NCI-H226 (cell line): ENCODE measurements around the gene SAE1.
A peak's percentile ranks its signal among the peaks of the same experiment; 100 is the strongest.

Source experiments
- DNase-seq: peaks from one replicate; pipeline ENCODE4 v3.0.0-alpha.2; 2015

Gene SAE1

DNA sequence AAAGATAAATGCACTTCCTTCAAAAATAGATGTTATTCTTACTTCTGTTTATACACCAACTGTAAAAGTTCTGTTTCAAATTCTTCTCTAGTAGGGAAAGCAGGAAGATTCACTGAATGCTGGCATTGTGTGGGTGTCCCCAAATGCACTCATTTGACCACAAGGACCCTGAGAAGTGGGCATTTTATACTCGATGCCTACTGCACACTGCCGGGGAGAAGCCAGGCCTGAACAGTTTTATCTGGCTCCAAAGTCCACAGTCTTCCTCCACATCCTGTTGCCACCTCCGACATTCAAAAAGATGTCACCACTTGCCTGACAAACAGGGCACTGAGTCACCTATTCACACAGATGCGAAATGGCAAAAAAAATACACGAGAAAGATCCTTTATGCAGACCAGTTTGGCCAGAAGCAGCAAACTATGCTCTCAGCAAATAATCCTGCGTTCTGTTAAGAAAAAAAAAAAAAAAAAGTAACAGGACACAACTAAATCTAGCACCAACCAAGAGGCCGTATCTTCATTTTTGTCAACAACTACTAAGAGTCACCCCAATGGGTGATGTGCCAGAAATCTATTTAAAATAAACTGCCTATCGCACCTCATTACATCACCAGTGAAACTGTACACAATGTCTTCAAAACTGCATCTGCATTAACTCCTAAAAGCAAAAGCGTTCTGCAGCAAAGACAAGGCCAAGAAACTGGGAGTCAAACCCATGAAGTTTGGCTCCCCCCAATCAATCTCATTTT lies 23.3 kb upstream of the SAE1 start:
- DNase-seq: no peak

DNA sequence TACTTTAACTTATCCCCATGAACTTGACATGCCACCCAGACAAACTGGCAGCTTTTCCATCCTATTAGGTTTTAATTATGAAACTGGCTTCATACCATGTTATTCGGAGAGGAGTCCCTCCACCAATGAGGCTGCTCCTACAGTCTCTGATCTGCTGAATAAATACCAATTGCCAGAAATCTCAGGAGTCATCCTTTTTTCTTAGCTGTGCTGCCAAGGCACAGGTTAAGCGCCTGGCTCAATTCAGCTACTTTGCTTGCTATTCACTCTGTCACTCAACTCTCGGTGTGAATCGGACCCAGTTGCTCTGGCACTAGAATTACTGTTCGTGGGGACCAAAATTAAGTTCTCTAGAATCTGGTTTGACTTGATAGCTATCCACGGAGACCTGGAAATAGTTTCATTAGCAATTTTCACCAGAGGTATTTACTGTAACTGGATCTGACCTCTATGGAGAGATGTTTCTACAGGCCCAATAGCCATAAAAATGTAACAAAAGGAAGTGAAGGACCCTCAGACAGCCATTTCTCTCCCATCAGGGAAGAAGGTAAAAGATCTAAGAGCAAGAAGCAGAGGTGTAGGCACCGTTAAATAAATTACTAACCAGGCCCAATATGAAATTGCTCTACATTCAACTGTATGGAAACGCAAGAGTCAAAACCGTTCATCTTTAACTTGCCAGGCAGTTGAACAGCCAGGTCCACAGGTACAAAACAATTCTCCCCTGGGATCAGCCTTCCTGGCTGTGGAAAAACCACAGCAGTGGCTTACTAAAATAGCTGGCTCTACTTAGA lies 22.5 kb upstream of the SAE1 start:
- DNase-seq: no peak

DNA sequence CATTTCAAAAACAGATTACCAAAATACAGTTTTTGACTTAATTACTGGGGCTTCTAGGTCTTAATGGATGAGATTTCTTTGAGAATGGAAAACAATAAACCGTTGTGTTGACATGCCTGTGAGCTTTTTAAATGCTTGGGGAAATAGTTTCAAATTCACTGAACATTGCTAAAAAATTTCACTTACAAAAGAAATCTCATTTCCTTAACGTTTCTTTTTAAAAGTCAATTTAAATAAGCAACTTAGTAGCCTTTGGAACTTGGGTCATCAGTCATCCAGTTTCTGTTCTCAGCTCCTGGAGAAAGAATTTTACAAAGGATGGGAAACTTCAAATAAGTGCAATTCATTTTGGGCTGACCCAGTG lies 21.5 kb upstream of the SAE1 start:
- no peak for DNase-seq

DNA sequence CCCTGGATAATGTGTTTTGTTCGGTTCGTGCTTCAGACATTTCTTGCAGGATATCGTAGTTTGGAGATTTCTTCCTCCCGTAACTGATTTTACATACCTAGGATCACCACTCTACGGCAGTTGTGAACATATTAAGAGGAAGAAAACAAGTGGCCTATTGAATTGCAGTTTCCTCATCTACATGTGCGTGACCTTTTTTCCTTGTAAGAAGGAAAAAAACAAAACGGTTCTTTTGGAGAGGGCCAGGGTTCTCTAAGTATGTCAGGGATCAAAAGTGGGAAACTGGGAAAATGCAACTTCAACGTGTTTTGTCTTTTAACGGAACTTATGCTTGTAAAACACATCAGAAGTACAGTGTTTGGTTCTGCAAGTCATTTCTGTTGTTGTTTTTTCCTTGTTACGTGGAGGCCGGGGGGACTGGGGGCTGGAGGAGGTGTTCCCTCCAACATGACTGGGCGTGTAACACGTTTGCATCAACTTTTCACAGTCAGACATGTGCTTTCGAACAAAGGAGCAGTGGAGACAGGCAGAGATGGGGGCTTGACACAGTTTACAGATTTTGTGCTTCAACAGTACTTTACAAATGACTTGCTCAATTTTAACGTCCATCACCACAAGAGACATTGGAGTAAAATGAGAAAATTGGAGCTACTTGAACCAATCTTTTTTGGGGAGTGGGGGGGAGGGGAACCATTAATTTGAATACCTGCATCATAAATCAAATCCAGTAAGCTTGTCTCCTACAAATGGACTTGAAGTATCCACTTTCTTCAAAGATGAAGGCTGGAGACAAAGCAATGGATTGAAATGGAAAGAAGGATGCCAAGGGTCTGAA lies 20.9 kb upstream of the SAE1 start:
- DNase-seq: no peak

DNA sequence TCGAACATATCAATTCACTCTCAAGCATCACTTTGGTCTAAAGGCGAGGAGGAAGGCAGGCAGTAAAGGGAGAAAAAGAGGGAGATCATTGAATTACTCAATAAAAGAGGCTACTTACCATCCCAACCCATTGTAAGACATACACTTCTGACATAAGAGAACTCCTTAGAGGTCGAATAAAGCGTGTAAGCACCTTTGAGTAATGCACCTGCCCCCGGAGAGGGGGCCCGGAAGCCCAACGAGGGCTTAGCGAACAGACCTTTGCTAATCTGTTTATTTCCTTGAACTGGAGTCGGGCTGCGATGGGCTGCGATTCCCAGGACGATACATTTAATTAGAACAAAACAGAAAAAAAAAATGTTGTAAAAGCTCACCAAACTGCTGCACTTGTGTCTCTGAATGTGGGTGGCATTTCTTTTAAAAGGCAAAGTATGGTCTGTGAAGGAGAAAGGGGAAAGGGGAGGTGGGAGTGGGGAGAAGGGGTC lies 20.1 kb upstream of the SAE1 start:
- no peak for DNase-seq

DNA sequence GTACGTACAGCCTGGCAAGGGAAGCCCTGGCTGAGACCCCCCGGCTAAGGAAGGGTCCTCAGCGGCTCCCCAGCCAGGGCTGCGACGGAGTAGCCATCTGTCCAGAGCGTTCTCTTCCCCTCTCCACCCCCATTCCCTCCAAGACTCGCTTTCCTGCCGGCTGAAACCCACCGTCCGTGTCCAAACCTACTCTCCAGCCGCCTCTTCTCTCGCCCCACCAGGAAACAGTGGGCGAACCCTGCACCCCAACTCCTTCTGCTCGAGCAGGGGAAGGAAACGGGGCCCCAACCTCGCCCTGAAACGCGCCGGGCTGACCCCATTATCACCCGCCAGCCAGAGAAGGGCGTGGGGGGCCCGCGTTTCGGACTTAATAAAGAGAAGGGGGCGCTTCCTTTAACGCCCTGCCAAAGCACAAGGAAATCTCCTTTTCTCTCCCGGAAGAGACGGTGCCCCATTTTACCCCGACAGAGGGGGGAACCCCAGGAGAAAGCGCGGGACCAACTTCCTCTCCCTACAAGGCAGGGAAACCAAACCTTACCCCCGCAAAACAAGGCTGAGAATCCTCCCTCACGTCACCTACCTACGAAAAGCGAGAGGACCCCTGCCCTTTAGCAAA lies 19.5 kb upstream of the SAE1 start:
- DNase-seq: no peak

DNA sequence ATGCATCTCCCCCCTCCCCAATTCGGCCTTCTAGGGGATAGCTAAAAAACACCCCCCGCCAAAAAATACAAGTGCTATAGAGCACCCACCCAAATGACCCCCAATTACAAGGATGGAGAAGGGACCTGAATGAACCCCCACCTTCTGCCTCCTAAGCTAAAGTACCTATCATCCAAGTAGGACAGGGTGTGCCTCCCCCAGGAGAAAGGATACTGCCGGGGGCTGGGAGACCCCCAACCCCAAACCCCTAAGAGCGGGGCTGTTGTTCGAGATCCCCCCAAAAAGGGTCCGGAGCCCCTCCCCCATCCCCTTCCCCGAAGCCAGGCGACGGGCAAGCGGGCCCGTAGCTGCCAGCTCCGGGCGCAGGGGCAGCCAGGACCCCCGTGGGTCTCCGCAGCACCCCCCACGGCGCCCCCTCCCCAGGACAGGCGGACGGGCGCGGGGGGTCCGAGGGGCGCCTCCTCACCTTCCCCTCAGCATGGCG lies 18.9 kb upstream of the SAE1 start:
- no peak for DNase-seq

DNA sequence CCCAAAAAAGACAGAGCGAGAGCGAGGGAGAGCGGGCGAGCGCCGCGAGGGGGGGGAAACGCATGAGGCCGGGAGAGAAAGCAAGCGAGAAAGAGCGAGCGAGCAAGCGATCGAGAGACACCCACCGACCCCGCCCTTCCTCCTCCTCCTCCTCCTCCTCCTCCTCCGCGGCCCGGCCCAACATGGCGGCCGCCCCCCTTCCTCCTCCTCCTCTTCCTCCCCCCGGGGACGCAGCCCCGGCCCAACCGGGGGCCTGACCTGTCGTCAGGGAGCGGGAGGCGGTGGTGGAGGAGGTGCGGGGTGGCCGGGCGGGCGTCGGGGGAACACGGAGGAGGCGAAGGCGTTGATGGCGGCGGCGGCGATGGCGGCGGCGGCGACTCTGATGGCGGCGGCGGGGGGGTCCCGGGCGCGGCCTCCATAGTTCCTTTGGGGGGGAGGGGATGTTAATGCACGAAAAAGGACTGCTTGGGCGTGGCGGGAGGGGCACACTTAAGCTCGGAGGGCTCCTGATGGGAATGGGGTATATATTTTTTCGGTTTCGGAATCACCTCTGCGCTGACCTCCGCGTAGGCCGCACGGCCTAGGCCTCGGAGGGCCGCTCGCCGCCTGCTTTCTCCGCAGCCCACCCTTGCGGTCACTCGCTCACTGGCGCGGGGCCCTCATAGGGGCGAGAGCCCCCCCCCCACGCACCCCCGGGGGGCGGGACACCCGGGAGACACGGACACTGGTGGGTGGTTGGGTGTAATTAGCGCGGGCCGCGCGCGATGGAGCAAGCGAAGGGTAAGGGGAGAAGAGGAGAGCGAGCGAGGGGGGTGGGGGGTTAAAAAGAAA lies 18.3 kb upstream of the SAE1 start:
- peak; percentile 78 for DNase-seq

DNA sequence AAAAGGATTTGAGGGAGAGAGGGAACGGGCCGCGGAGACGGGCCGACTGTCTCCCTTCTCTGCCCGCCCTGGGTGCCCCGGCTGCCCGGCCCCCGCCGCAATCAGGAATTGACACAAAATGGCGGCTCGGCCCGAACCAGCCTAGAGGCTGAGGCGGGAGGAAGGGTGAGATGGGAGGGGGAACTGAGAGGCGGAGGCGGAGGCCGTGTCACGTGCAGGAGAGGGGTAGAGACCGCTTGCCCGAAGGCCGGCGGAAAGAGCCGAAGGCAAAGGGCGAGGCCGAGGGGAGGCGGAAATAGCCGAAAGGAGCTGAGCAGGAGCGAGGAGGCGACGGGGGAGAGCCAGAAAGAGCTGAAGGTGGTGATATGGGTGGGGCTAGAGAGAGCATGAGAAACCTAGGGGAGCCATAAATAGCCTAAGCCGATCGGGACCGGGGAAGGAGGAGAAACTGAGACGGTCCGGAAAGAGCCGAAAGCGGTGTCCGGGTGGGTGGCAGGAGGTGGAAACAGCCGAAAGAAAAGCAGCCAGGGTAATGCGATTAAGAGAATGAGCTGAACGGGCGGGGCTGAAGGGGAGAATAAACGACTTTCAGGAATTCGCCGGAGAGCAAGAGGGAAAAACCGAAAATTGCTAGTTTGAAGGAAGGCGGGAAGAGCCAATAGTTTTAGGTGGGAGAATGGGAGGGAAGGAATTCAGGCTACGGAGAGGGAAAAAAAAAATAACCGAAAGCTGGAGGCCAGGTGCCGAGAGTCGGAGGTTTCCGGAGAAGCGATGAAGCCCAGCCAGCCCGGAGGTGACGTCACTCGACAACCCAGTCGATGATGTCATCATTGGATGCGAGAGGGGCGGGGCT lies 17.4 kb upstream of the SAE1 start, which contains the start of gene ZC3H4:
Gene ZC3H4 (minus strand): TSS at position 780 of the 853 bp plus-strand sequence. CDS start 1,192 bp downstream, outside the sequence.
- peak; percentile 99 for DNase-seq

DNA sequence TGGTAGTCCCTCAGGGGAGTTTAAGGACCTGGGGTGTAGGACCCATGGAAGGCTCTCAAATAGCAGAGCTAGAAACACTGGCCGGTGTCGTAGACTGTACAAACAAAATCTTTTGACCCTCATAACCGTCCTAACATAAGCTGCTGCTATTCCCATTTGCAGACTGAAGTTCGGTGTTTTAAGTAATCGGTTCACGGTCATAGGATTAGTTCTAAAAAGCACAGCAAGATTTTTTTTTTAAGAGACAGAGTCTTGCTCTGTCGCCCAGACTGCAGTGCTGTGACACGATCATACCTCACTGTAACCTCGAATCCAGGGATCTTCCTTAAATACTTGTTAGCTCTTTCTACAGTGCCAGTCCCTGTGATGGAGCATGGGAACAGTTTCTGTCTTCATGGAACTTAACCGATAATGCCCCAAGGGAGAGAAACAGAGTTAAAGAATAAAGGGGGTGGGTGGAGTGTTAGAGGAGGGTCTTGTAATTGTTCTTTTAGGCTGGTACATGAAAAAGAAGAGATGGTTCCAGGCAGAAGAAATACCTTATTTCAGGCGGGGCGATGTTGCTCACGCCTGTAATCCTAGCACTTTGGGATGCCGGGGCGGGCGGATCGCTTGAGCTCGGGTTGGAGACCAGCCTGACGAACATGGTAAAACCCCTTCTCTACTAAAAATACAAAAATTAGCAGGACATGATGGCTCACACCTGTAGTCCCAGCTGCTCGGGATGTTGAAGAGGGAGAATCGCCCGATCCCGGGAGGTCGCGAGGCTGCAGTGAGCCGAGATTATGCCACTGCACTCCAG lies 16.6 kb upstream of the SAE1 start:
- no peak for DNase-seq

DNA sequence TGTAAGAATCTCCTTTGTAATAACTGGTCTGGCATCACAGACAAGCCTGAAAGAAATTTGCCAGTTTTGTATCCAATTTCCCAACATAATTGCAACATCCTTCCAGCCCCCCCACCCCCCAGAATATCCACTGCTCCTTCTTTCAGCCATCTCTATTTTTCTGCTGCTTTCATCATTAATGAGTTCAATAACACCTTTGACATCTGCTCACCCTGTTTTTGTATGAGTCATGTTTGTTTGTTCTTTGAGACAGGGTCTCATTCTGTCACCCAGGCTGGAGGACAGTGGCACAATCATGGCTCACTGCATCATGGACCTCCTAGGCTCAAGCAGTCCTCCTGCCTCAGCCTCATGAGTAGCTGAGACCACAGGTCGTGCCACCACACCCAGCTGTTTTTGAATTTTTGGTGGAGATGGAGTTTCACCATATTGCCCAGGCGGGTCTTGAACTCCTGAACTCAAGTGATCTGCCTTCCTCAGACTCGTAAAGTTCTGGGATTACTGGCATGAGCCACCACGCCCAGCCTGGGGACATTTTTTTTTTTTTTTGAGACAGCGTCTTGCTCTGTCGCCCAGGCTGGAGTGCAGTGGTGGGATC lies 10.1 kb upstream of the SAE1 start:
- DNase-seq: no peak

DNA sequence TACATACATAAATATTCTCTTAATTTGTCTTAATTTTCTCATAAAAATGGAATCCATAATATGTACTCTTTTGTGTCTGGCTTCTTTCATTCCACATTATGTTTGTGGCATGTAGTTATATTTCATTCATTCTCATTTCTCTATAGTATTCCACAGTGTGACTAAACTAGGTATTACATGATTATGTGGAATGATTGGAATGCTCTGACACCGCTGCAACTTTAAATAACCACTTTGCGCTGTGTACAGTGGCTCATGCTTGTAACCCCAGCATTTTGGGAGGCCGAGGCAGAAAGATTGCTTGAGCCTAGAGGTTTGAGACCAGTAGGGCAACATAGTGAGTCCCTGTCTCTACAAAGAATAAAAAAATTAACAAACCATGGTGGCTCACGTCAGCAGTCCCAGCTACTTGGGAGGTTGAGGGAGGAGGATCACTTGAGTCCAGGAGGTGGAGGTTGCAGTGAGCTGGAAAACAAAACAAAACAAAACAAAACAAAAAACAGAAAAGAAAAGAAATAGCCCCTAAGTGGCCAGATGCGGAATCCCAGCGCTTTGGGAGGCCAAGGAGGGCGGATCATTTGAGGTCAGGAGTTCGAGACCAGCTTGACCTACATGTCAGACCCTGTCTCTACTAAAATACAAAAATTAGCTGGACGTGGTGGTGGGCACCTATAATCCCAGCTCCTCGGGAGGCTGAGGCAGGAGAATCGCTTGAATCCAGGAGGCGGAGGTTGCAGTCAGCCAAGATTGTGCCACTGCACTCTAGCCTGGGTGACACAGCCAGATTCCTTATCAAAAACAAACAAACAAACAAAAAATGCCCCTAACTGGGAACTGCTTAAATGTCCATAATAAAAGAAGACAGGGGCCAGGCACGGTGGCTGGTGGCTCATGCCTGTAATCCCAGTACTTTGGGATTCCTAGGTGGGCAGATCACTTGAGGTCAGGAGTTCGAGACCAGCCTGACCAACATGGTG lies 8.0 kb upstream of the SAE1 start:
- DNase-seq: peak; percentile 79

DNA sequence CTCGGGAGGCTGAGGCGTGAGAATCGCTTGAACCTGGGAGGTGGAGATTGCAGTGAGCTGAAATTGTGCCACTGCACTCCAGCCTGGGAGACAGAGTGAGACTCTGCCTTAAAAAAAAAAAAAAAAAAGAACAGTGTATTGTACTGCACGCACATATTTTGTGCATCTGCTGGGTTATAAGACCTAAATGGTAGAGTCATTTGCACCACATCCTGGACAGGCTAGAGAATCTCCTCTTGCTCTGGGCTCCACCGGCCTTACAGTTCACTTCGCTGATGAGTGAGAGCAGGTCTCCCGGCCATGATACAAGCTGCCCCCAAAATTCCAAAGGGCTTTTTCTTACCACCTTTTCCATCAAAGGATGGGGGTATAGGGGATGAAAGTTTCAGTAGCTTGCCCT lies 7.2 kb upstream of the SAE1 start:
- no peak for DNase-seq

DNA sequence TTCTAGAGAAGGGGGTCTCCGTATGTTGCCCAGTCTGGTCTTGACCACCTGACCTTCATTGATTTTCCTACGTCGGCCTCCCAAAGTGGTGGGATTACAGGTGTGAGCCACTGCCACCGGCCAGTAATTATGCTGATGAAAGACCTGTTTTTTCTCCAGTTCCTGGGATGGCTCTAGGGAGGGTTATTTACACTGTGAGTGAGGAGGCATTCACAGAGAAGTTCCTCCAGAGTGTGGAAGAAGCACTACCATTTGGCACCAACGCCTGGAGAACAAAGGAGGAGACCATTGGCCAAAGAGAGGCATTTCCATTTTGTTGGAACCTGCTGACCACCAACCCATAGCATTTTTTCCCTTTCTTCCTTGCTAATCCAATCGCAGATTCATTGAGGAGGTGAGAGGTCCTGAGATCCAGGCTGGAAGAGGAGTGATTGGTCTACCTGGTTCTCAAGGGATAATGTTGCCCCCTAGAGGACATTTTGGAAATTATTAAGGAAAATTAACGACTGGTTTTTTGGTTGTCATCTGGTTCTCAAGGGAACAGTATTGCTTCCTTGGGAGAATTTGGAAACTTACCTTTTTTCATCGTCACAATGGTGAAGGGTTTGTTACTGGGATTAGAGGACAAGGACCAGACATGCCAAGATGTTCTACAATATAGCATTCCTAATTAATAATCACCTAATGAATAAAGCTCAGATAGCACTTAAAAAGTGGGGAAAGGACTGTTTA lies 5.5 kb upstream of the SAE1 start:
- DNase-seq: peak; percentile 38

DNA sequence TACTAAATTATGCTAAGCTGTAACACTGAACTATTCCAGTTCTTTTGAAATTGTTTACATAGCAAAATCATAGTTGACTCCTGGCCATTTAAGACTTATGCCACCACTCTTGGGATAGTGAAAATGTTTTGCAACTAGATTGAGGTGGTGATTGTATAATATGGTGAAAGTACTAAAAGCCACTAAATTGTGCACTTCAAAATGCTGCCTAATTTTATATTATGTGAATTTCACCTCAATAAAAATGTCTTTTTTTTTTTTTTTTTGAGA lies 5.0 kb upstream of the SAE1 start:
- DNase-seq: no peak

DNA sequence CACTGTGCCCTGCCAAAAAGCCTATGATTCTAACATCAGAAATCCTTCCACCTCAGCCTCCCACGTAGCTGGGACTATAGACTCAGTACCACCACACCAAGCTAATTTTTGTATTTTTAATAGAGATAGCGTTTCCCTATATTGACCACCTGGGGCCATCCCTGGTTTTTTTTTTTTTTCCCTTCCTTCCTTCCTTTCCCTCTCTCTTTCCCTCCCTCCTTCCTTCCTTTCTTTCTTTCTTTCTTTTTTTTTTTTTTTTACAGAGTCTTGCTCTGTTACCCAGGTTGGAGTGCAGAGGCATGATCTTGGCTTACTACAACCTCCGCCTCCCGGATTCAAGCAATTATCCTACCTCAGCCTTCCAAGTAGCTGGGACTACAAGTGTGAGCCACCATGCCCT lies 1.1 kb upstream of the SAE1 start:
- no peak for DNase-seq

DNA sequence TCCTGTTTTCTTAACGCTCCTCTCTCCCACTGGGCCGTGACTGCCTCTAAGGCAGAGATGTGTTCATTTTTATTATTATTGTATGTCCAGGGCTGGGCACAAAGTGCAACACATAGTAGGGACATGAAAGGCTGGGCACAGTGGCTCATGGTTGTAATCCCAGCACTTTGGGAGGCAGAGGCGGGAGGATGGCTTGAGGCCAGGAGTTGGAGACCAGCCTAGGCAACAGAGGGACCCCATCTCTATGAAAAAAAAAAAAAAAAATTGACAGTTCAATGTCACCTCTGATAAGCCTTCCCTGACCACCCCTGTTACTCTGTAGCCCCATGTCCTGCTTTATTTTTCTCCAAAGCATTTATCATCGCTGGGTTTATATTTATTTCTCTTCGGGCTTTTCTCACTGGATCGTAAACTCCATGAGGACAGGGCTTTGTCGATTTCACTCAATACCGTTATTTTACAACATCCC lies 481 bp upstream of the SAE1 start:
- no peak for DNase-seq
